SKM-1 (cell line): ENCODE data around the gene GNAT1.

ENCODE experiments used
- DNase-seq: peaks from one replicate; lab custom pipeline; 2025; ENCODE audit not compliant: unreplicated experiment; lab: John Stamatoyannopoulos, UW

GNAT1 gene

GRCh38 chr3:50190936-50191660 is at the start of gene GNAT1:
Gene GNAT1, plus strand, starts transcription at chr3:50191610. Its CDS starts 116 bp downstream, at chr3:50191726.
- peak; percentile 71 for DNase-seq

- no peak for DNase-seq
These were observed 45.0 kb upstream of the GNAT1 start for GRCh38 chr3:50146316-50146901.

- DNase-seq, result no peak
These were observed 44.4 kb upstream of the GNAT1 start for GRCh38 chr3:50147016-50147415.

- DNase-seq, result no peak
These were observed 44.0 kb upstream of the GNAT1 start for GRCh38 chr3:50147447-50147846.

GRCh38 chr3:50147861-50148260 is 43.5 kb upstream of the GNAT1 start:
- DNase-seq, result no peak

GRCh38 chr3:50150404-50150750 is 41.0 kb upstream of the GNAT1 start:
- no peak for DNase-seq

GRCh38 chr3:50150863-50151686 is 40.3 kb upstream of the GNAT1 start:
- DNase-seq, result no peak

- DNase-seq, result no peak
These were observed 39.7 kb upstream of the GNAT1 start for GRCh38 chr3:50151728-50152127.

GRCh38 chr3:50153782-50154475 is 37.5 kb upstream of the GNAT1 start:
- DNase-seq, result no peak

- no peak for DNase-seq
These were observed 37.0 kb upstream of the GNAT1 start for GRCh38 chr3:50154476-50154839.

- DNase-seq, result no peak
These were observed 36.4 kb upstream of the GNAT1 start, which contains the start of gene SEMA3F for GRCh38 chr3:50154840-50155490. Gene SEMA3F, plus strand, starts transcription at chr3:50155324. Its CDS starts 4,299 bp downstream, at chr3:50159623.

- DNase-seq, result no peak
These were observed 35.9 kb upstream of the GNAT1 start for GRCh38 chr3:50155491-50155878.

GRCh38 chr3:50155891-50156290 is 35.5 kb upstream of the GNAT1 start:
- DNase-seq, result no peak

- DNase-seq, result no peak
These were observed 34.6 kb upstream of the GNAT1 start for GRCh38 chr3:50156549-50157493.

GRCh38 chr3:50157827-50158529 is 33.4 kb upstream of the GNAT1 start:
- no peak for DNase-seq

- DNase-seq, result no peak
These were observed 32.8 kb upstream of the GNAT1 start for GRCh38 chr3:50158530-50159146.

- DNase-seq, result no peak
These were observed 30.8 kb upstream of the GNAT1 start for GRCh38 chr3:50160561-50160983.

- DNase-seq, result no peak
These were observed 30.1 kb upstream of the GNAT1 start for GRCh38 chr3:50161320-50161719.
